Fibroblast of the conjunctiva (primary cell): ENCODE measurements around the gene SGCD.

Source experiments
- DNase-seq: peaks from one replicate; pipeline ENCODE4 v3.0.0-alpha.2; 2010; ENCODE audit warnings: low read depth

The SGCD gene

GRCh38 chr5:156695774-156696173, 368.8 kb downstream of the SGCD start:
- DNase-seq, result no peak

DNA sequence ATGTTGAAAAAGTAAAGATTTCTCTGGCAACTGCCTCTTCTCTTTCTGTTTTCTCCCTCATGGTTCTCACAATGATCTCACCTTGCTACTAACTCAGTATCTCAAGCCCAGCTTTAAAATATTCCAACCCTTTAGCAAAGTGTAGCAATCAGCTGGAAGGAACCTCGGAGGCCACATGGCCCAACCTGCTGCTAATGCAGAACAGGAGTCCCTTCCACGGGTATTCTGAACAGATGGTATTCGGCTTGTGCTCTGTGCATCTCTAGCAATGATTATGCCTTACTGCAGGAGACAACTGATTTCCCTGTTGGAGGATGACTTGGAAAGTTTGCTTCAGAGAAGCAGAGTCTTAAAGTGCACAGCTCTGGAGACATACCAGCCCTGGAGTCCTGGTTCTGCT, 371.4 kb downstream of the SGCD start:
- DNase-seq, result no peak

GRCh38 chr5:156699147-156699546, 372.2 kb downstream of the SGCD start:
- no peak for DNase-seq

- DNase-seq, result no peak
These were observed 377.2 kb downstream of the SGCD start for GRCh38 chr5:156704139-156704538.

DNA sequence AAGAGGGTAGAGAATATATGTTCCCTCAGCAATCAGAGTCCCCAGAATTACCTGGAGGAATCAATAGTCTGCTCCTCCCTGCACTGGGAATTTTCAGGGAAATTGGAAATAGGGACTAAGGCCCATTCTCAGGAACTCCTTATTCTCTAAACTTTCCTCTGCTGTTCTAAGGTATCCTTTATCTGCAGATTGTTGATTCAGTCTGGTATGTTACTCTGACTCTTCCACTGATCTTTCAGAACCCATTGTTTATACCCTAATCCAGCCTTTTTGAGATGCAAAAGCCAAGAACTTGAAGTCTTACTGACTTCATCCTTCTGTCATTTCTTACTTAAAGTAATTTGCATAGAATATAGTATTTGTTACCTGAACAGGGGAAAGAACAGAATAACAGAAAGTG, 379.7 kb downstream of the SGCD start:
- DNase-seq, result no peak

- DNase-seq, result no peak
These were observed 380.8 kb downstream of the SGCD start for GRCh38 chr5:156707750-156708149.

- DNase-seq, result no peak
These were observed 388.3 kb downstream of the SGCD start for GRCh38 chr5:156715287-156715686.

DNA sequence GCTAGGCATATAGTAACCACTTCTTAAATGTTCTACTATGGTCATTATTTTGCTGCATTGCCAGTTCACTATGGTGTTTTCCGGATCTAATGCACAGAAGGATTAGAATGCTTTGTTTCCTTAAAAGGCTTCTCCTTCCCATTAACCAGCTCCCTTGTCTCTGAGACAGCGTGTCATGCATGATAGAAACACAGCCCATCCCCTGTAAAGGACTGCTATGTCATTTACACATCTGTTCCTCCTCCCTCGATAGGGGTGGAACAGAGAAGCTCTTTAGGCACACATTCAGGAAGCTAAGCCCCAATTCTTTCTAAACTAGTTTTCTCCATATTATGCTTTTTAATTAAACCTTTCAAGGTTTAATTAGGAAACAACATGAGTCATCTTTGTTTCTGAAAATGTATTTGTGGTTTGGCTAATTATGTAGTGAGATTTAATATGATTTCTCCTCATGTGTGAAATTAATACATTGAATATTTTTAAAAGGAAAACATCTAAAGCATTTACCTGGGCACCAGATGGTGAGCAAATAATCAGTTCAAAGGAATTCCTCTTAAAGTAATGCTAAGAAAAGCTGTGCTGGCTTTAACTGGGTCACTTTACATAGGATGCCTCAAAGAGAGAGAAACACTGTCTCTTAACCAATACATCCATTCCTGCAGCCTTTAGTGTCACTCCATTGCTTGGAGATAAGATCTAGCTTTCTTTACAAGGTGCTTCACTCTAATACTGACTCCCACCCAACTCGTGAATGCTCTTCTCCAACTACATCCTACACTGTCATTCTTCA, 389.8 kb downstream of the SGCD start:
- DNase-seq, result no peak

GRCh38 chr5:156718985-156719384, 392.0 kb downstream of the SGCD start:
- DNase-seq, result no peak

DNA sequence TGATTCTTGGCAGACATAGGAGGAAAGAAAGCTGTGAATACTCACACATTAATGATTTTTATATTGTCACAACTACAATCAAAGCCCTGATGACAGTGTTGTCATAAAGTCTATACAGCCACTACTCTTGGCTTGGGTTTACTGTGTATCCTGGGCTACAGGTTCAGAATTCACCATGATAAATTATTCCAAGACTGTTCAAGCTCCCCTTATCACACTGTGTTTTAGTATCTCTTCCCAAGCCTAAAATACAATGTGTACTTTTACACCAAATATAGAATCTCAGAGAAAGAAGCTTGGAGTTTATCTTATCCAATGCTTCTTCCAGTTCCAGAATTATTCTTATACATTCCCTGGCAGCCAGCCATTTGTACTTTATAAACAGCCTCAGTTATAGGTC, 395.4 kb downstream of the SGCD start:
- no peak for DNase-seq

DNA sequence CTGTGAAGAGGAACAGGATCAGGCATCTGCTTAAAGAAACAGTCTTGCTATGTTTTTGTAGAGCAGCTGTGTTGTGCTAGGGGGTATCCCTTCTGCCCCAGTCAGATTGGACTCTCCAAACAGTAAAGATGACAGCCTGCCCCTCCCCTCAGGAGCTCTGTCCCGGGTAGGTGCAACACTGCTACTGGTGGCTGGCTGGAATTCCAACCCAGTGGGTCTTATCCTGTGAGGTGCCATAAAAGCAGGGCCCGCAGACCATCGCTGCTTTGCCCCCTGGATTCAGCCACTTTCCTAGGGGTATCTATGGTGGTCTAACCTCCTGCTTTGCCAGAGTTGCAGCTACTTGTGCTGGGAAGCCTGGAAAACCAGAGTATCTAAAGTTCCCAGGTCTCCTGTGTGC, 408.5 kb downstream of the SGCD start:
- no peak for DNase-seq

DNA sequence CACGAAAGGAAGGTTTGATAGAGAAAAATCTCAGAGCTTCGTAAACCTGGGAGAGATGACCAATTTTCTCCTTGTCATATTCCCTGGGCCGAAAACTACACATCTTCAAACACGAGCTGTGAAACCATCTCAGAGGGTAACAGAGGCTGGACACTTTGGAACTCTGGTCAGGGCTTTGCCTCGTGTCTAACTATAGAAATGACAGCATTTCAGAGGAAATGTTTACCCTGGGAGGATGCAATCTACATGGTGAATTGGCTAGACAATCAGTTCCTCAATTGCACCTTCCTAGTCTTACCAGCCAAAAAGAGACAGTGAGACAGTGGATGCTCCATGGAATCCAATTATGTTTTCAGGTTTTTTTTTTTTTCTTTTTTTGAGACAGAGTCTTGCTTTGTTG, 414.6 kb downstream of the SGCD start:
- DNase-seq, result no peak

- DNase-seq, result no peak
These were observed 426.9 kb downstream of the SGCD start for GRCh38 chr5:156753846-156754245.

DNA sequence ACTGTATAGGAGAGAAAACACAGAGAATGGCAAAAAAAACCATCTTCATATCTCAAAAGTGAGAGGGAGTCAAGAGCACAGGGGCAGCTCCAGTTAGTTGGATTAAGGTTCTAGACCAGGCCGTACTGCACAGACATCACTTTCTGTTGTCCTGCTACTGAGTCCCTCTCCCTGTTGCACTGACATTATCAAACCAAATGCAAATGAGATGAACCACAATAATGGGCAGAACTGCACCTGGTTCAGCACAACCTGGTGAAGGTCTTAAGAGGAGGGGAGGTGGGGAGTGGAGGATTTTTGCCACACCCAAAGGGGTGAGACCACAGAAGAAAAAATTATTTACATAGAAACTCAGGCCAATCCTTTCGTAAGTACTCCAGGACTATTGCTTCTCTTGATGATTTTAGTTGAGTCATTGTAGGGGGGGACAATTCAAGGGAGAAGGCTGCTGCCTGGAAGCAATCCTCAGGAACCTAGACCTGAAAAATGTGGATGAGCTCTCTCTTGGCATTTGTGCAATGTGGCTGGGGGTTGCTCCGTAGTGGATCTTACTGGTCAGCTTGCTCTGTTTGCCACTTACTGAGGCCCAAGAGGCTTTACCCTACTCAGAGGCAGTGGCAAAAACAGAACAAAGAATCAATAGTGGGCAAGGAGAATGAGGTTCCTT, 428.6 kb downstream of the SGCD start:
- DNase-seq, result no peak

- DNase-seq, result no peak
These were observed 431.2 kb downstream of the SGCD start for GRCh38 chr5:156758011-156758791.

DNA sequence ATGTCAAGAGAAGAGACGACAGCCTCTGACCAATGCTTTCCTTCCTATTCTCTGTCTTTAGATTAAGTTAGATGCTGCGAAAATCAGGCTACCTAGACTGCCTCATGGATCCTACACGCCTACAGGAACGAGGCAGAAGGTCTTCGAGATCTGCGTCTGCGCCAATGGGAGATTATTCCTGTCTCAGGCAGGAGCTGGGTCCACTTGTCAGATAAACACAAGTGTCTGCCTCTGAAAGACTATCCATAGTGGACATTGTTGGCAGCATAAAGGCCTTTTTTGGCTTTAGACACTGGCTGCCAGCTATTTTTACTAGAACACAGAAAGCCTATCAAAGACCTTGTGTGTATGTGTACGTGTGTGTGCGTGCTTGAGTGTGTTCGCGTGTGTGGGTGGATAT, 432.2 kb downstream of the SGCD start:
- DNase-seq, result no peak

- DNase-seq, result no peak
These were observed 435.8 kb downstream of the SGCD start for GRCh38 chr5:156762771-156763170.

DNA sequence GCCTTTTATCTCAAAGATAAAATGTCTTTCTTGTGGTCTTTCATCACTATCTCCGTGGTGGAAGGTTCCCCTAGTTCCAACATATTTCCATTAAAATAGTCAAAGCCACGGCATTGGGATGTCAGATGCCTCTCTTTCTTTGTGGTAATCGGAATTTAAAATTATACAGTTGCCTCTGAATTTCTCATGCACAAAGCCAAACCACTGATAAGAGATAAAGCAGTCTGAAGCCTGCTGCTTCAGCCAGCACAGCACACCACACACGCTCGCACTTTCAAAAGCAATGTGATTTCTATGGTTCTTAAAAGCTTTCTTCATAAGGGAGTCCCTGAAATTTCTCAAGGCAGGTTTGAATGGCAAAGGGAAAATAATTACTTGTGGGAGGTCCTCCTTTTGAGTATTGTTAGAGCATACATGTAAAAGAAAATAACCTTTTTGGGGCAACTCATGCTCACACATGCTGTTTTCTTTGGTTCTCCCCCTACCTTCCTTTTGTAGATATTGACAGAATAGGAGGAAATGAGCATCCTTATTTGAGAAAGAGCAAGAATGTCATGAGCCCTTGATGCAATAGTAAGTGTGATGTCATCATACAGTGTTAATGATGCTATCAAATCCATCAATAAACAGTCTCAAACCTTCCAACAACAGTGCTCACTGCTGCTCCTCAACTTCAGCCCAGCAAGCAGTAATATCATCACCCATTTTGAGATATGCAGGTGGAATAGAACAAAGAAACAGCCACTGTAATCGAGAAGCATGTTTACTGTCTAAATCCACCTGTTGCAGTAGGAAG, 437.4 kb downstream of the SGCD start:
- no peak for DNase-seq

GRCh38 chr5:156774273-156774672, 447.3 kb downstream of the SGCD start:
- no peak for DNase-seq

DNA sequence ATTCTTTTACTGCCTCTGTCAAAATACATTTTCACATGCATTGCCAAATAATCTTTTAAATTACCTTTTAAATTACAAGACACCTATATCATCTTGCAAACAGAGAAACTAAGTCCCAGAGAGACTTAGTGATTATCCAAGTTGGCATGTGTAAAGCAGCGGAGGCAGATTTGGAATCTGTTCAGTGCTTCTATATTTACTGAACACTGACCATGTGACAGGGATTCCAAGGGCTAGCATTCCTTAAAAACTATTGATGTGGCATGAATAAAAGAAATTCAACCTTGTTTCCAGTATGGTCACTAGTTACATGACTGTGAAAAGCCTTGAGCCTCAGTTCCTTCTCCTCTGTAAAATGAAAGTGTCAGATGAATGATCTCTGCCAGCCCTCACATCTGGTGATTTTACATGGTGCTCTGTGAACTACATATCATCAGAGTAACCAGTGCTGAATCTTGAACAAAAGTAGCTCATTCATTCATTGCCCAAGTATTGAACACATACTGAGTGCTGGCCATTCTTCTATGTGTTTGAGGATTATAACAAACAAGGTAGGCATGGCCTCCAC, 451.3 kb downstream of the SGCD start:
- no peak for DNase-seq

- DNase-seq, result no peak
These were observed 451.8 kb downstream of the SGCD start for GRCh38 chr5:156778752-156779151.

DNA sequence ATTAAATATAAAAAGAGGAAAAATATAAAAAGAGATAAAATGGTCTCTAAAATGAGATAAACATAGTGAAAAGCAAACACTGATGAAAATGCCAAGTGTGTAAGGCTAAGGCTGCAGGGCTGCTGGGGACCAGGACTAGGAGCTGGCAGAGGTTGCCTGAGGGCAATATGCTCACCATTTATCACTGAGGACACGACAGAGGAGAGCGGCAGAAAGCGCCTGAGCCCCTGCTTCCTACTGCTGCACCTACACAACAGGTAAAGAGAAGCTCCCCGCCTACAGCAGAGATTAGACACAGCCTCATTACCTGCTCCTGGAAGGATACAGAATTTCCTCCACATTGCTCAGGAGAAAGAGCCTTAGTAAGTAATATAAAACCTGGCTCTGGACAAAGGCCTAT, 452.5 kb downstream of the SGCD start:
- no peak for DNase-seq
